Mucosa of descending colon (tissue), 3 donors: ENCODE data around the gene LNPEP. TPM values are rescaled to one million over a fixed set of nuclear protein-coding genes. Genes with fewer than 3 reads are reported as not detected.

Experiments used
- ATAC-seq: fragments of 200-7000 bp; cut with Tn5 transposase; one replicate; pipeline ENCODE4 v1.9.1; 2020; ENCODE audit warnings: mild to moderate bottlenecking, moderate library complexity
- DNase-seq, 3 donors: peaks; one replicate each; pipeline ENCODE4 v3.0.0-alpha.2; 2020
- H3K36me3 ChIP-seq: fragments of 200-600 bp; one replicate; pipeline ENCODE4 v1.8.0; 2021; ENCODE audit warnings: low read depth, mild to moderate bottlenecking
- H3K4me1 ChIP-seq: fragments of 200-600 bp; one replicate; pipeline ENCODE4 v1.8.0; 2021; ENCODE audit warnings: low read depth, mild to moderate bottlenecking
- H3K4me3 ChIP-seq: fragments of 200-600 bp; one replicate; pipeline ENCODE4 v1.8.0; 2021; ENCODE audit warnings: mild to moderate bottlenecking
- H3K9me3 ChIP-seq: fragments of 200-600 bp; one replicate; pipeline ENCODE4 v1.8.0; 2021; ENCODE audit warnings: mild to moderate bottlenecking
- intact Hi-C, 2 donors: fragments of 100-400 bp; cut with DNase I in 1 of 2; cut with micrococcal nuclease in 1 of 2; formaldehyde crosslinking; loops; one replicate each; pipeline versions ENCODE4 v1.11.0 to v1.11.1; 2022; cut with DNase I, micrococcal nuclease
- total RNA-seq, 3 donors: library from RNA; stranded (reverse); fragmentation: NEBNext Ultra II Directional in 2 of 3; extraction: Animal tissue kit (Norgen Biotek cat#: 25700) in 2 of 3; gene quantifications; one replicate each; pipeline versions ENCODE4 v1.2.1 to v1.2.4, GENCODE V29; 2021 to 2023
- TF ChIP-seq, protein P1 (sequence below): fragments of 200-600 bp; IDR thresholded peaks from one replicate; pipeline ENCODE4 v1.8.0; 2022; ENCODE audit warnings: antibody characterized with exemption, mild to moderate bottlenecking
- donor health status: DM: no; HTN: no; CAD: no; lungs with moderate emphysema.
- donor health status: DM: no; HTN: no; CAD: no.
- donor health status: DM: no; HTN: yes; CAD: no.

LNPEP gene
- total RNA-seq, 3 donors from 2014 or later = 32.3 to 54.7 (median 38.2) TPM

DNA sequence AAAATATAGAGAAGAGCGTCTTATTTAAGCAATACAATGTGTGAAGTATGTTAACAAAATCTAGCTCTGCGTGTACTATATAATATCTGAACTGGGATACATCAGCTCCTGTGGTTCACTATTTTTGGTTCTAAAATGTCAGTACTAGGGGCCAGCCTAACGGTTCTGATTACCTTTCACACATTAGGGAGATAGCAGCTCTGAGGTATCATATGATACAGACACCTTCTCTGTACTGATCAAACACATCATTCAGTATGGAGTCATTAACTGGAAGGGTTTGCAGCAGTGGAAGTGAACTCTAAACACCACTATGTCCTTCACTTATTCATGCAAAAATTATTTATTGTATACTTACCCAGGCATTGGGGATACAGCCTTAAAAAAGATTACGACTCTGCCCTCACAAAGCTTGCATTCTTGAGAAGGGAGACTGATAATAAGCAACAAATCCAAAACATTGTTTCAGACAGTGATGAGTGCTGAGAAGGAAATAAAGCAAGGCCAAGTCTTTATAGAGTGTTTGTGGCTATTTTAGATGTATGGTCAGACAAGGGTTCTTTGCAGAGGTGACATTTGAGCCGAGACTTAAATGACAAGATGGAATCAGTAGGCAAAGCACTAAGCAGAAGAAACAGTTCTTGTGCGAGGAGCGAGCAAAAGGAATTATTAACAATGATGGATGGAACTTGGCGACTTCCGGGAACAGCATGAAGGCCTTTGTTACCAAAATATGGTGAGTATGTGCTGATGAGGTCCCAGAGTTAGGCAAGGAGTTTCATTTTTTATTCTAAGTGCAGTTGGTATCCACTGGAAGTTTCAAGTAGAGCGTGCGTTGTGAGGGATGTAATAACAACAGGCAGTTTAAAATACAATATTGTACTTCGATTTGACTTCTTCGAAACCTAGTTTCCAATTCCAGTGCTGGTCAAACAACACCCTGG is 1.8 kb upstream of the LNPEP start:
- no peak for DNase-seq
- intact Hi-C loops = no loop called here
- H3K9me3 ChIP-seq = no peaks in the 10 kb centered on the region
- no peak for ATAC-seq
- H3K4me1 ChIP-seq = peaks cover 19% of the 10 kb centered on the region
- H3K4me3 ChIP-seq = peak overlapping the region; percentile 85
- no peaks in the 10 kb centered on the region for H3K36me3 ChIP-seq
- TF ChIP-seq, protein P1, sequence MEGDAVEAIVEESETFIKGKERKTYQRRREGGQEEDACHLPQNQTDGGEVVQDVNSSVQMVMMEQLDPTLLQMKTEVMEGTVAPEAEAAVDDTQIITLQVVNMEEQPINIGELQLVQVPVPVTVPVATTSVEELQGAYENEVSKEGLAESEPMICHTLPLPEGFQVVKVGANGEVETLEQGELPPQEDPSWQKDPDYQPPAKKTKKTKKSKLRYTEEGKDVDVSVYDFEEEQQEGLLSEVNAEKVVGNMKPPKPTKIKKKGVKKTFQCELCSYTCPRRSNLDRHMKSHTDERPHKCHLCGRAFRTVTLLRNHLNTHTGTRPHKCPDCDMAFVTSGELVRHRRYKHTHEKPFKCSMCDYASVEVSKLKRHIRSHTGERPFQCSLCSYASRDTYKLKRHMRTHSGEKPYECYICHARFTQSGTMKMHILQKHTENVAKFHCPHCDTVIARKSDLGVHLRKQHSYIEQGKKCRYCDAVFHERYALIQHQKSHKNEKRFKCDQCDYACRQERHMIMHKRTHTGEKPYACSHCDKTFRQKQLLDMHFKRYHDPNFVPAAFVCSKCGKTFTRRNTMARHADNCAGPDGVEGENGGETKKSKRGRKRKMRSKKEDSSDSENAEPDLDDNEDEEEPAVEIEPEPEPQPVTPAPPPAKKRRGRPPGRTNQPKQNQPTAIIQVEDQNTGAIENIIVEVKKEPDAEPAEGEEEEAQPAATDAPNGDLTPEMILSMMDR = no peak

DNA sequence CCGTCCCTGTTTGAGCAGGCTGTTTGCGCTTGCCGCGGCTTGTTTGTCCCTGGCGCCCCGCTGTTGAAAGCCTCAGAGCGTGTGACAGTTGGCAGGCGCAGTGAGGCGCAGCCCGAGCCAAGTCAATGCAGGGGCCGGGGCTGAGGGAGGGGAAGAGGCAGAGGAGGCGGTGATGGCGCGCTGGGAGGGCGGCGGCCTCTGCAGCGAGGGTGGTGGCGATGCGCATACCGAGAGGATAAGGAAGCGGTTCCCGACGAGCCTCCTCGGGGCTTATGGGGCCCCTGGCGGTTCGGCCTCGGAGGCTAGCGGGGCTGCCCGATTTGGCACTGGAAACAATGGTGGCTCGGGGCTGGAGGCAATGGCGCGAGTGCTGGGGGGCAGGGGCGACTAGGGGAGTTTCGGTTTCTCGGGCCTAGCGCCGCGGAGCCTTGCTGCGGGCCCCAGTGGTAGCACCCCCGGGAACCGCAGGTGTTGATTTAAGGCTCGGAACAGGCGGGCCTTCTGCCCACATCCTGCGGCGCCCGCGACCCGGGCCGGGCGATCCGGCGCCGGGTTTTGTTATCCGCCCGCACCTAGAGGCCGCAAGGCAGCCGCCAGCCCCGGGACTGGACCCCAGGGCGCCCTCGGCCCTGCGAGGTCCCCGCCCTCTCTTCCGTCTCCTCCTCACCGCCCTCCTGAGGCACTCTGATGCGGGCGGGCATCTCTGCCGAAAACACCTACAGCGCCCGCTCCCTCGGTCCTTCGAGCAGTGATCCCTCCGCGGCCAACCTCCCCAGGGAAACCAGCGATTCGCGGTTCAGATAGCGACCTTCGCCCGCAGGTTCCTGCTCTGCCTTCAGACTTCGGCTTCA is 947 bp upstream of the LNPEP start:
- peaks cover 23% of the 10 kb centered on the region for H3K4me1 ChIP-seq
- DNase-seq (peak; percentile 95 to 97 (median 97)), ATAC-seq (peak; percentile 83)
- intact Hi-C loops = no loop called here
- TF ChIP-seq, protein P1 = no peak
- H3K36me3 ChIP-seq = no peaks in the 10 kb centered on the region
- H3K4me3 ChIP-seq = peak overlapping the region; percentile 85
- H3K9me3 ChIP-seq = no peaks in the 10 kb centered on the region

DNA sequence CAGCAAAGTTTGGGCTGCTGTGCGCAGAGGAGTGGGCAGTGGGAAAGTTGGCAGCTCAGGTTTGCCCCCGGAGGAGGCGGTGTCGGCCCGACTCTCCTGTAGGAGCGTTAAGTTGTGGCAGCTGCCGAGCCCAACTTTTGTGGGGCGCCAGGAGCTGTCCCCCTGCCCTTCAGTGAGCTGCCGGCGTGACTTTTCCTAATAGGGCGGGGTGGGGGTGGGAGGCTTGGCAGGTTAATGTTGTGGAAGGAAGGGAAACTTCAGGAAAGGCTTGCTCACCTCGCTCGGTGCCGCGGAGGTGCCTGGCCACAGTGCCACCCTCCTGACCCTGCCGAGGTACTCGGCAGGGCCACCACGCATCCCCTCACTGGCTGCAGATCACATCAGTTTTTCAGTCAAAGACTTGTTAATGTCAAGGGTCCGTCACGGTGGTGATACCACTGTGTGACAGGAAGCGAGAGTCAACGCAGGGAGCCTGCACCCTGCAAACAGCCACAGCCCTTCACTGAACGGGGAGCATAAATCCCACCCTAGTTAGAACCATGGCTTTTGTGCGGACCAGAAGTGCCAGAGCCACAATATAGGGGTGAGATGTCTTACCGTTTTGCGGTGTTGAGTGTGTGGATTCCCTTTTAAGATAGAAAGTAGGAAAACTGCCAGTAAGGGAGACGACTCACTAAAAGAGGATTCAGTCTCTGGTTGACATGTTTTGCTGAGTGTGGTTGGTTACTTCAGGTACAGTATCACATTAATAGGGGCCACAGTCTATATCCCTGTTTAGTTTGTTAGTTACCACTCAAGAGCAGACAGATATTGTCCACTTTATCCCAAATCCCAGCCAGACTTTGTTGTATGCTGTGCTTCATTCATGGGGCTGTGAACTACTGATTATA is 796 bp downstream of the LNPEP start:
- TF ChIP-seq, protein P1 = no peak
- peaks cover 23% of the 10 kb centered on the region for H3K4me1 ChIP-seq
- intact Hi-C loops = no loop called here
- H3K9me3 ChIP-seq = no peaks in the 10 kb centered on the region
- DNase-seq (peak in 2 of 3 donors; percentile 48 to 73), ATAC-seq (peak; percentile 3)
- H3K36me3 ChIP-seq = no peaks in the 10 kb centered on the region
- peak overlapping the region; percentile 85 for H3K4me3 ChIP-seq

GRCh38 chr5:96940586-96940985 is 4.7 kb downstream of the LNPEP start:
- H3K9me3 ChIP-seq = no peaks in the 10 kb centered on the region
- ATAC-seq = no peak
- TF ChIP-seq, protein P1 = no peak
- H3K36me3 ChIP-seq = no peaks in the 10 kb centered on the region
- H3K4me3 ChIP-seq = no peak overlapping the region
- peaks cover 4% of the 10 kb centered on the region for H3K4me1 ChIP-seq
- no peak for DNase-seq
- intact Hi-C loops = no loop called here

- DNase-seq (no peak), ATAC-seq (no peak)
- Histone ChIP-seq H3K4me1 (peaks cover 4% of the 10 kb centered on the region), H3K9me3 (no peaks in the 10 kb centered on the region), H3K4me3 (no peak overlapping the region), H3K36me3 (no peaks in the 10 kb centered on the region)
- TF ChIP-seq, protein P1 = no peak
- intact Hi-C loops = no loop called here
Observed at GRCh38 chr5:96941140-96941539, 5.3 kb downstream of the LNPEP start.
